Heart right ventricle (tissue), 16 donors: Measurements from ENCODE around the gene MAN2A2. TPM values are rescaled to one million over a fixed set of nuclear protein-coding genes. Genes with fewer than 3 reads are reported as not detected.

ENCODE experiments used
- ATAC-seq, 8 donors: fragments of 200-7000 bp; cut with Tn5 transposase; one replicate each; pipeline ENCODE4 v1.9.1; 2020; ENCODE audit warnings: mild to moderate bottlenecking in 8 of 8, moderate library complexity in 8 of 8, moderate number of reproducible peaks in 1 of 8
- DNase-seq, 2 donors: peaks; one replicate each; pipeline ENCODE4 v3.0.0-alpha.2; 2020
- H3K27ac ChIP-seq, 10 donors: fragments of 200-600 bp; sonication (generic) in 2 of 10; one replicate each; pipeline versions ENCODE4 v1.5.0 to v1.8.0; 2020 to 2022; ENCODE audit warnings: mild to moderate bottlenecking in 3 of 10
- H3K27me3 ChIP-seq, 7 donors: fragments of 200-600 bp; one replicate each; pipeline ENCODE4 v1.8.0; 2021 to 2022; ENCODE audit warnings: mild to moderate bottlenecking in 2 of 7
- H3K36me3 ChIP-seq, 9 donors: fragments of 200-600 bp; sonication (generic) in 1 of 9; one replicate each; pipeline versions ENCODE4 v1.5.0 to v1.8.0; 2020 to 2022; ENCODE audit warnings: mild to moderate bottlenecking in 2 of 9
- H3K4me1 ChIP-seq, 9 donors: fragments of 200-600 bp; sonication (generic) in 1 of 9; one replicate each; pipeline versions ENCODE4 v1.5.0 to v1.8.0; 2020 to 2022; ENCODE audit warnings: mild to moderate bottlenecking in 4 of 9
- H3K4me3 ChIP-seq, 10 donors: fragments of 200-600 bp; sonication (generic) in 2 of 10; one replicate each; pipeline versions ENCODE4 v1.5.0 to v1.8.0; 2020 to 2022; ENCODE audit warnings: mild to moderate bottlenecking in 7 of 10, moderate library complexity in 2 of 10
- H3K9me3 ChIP-seq, 11 donors: fragments of 200-600 bp in 10 of 11; sonication (generic) in 2 of 11; one replicate each; pipeline versions ENCODE4 v1.5.0 to v1.8.0; 2013 to 2022; ENCODE audit warnings: mild to moderate bottlenecking in 2 of 11, control low read depth in 1 of 11, moderate library complexity in 1 of 11
- WGBS, 2 donors: extraction: QIAGEN DNeasy Blood & Tissue Kit; methylation state at CpG; one replicate each; pipeline ENCODE4 v1.1.7; 2013; ENCODE audit warnings: inconsistent platforms in 1 of 2; 5-methylcytosine and 5-hydroxymethylcytosine counted together
- intact Hi-C, 10 donors: fragments of 100-400 bp; cut with DNase I; formaldehyde crosslinking; loops; one replicate each; pipeline versions ENCODE4 v1.11.1 to v1.14.2; 2022
- polyA plus RNA-seq, 2 donors: library from polyadenylated mRNA; stranded (reverse); fragments of 200-250 nt; gene quantifications; one replicate each; pipeline ENCODE4 v1.2.3, GENCODE V29; 2013
- total RNA-seq, 10 donors: library from RNA; stranded (reverse); fragmentation: NEBNext Ultra II Directional in 3 of 10; extraction: Animal tissue kit (Norgen Biotek cat#: 25700) in 3 of 10; gene quantifications; one replicate each; pipeline versions ENCODE4 v1.2.1 to v1.2.4, GENCODE V29; 2021 to 2023
- TF ChIP-seq, protein P1 (sequence below), 9 donors: fragments of 200-600 bp; sonication (generic) in 2 of 9; IDR thresholded peaks; one replicate each; pipeline versions ENCODE4 v1.5.0 to v1.8.0; 2021 to 2022; ENCODE audit warnings: antibody characterized with exemption in 9 of 9, mild to moderate bottlenecking in 5 of 9, moderate library complexity in 1 of 9
- donor health status: Arrhythmogenic right ventricular cardiomyopathy.
- donor health status: ischemic (EF 13 %, LVEDD 7.1; RV severe dilation, severe dysfunction).
- donor health status: healthy with polysubstance abuse.
- donor health status: DM: no; HTN: yes; CAD: no.
- donor health status: DM: no; HTN: no; CAD: no.
- donor health status: ischemic (EF 25% LVEDD 6.9; RV normal size, moderate dysfunction).
- donor health status: ischemic (EF 25% LVEDD 5.7; RV mildly dilated, moderate dysfunction).
- donor health status: healthy.
- donor health status: DM: yes; HTN: yes; CAD: no.
- donor health status: Ischemic cardiomyopathy.
- donor health status: ischemic (EF 35%, LVEDD 5.7; RV mildly dilated, moderate dysfunction).
- donor health status: nonischemic (EF 11% LVEDD 7.7; RV severe dilation, severe dysfunction).
- donor health status: DM: yes; HTN: yes; CAD: no.
- donor health status: PGD.
- donor health status: ischemic (EF 29% LVEDD 5.4; RV normal size, mild dysfunction).
- donor health status: nonischemic (EF 23%, LVEDD 6.1; RV moderate dilation, normal function).

Gene MAN2A2
- total and polyA plus RNA-seq, 12 donors = 24.8 to 157 (median 95.6) TPM

DNA sequence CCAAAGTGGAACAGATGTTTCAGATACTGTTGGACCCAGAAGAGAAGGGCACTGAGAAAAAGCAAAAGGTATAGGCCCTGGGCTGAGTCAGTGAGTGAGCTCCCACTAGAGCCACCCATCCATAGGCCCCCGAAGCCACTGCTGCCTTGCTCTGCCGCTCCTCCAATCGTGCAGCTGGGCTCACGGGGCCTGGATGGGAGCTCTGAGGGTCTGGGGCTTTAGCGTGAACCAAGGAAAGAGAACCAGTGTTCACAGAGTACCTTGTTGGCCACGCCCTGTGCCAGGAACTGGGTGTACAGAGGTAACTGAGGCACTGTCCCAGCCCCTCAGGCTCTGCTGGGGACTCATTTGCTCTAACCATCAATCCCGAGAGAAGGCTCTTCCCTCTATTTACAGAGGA is 36.7 kb downstream of the MAN2A2 start:
- peaks cover 6 to 20% (median 14%) of the 10 kb centered on the region in 9 donors for H3K4me1 ChIP-seq
- no peak overlapping the region for H3K4me3 ChIP-seq
- H3K36me3 ChIP-seq = peaks cover 0 to 87% (median 53%) of the 10 kb centered on the region in 9 donors
- no peak for DNase-seq
- ATAC-seq = no peak
- intact Hi-C loops = no loop called here
- TF ChIP-seq, protein P1, sequence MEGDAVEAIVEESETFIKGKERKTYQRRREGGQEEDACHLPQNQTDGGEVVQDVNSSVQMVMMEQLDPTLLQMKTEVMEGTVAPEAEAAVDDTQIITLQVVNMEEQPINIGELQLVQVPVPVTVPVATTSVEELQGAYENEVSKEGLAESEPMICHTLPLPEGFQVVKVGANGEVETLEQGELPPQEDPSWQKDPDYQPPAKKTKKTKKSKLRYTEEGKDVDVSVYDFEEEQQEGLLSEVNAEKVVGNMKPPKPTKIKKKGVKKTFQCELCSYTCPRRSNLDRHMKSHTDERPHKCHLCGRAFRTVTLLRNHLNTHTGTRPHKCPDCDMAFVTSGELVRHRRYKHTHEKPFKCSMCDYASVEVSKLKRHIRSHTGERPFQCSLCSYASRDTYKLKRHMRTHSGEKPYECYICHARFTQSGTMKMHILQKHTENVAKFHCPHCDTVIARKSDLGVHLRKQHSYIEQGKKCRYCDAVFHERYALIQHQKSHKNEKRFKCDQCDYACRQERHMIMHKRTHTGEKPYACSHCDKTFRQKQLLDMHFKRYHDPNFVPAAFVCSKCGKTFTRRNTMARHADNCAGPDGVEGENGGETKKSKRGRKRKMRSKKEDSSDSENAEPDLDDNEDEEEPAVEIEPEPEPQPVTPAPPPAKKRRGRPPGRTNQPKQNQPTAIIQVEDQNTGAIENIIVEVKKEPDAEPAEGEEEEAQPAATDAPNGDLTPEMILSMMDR (IDR thresholded peaks at IDR 0.05) = no peak
- H3K9me3 ChIP-seq = no peaks in the 10 kb centered on the region
- no peaks in the 10 kb centered on the region for H3K27me3 ChIP-seq
- WGBS, 2 donors = 76 to 95% methylated on average over 7 of the region's 7 CpGs
- H3K27ac ChIP-seq = no peak overlapping the region

DNA sequence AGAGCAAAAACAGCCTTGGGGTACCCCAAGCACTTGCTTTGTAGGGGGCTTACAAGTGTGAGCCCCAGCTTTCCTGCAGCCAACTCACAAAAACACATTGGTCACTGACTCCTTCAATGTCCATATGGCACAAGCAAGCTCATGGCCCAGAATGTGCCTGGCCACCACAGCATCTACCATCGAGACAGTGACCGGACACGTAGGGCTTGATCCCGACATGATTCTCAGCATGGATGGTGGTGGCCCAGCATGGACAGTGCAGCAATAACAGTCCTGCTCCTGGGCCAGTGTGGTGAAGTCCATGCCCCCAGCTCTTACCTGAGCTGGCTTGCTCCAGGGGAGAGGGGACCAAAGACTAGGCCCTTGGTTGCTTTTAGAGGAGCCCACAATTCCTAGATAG is 37.9 kb downstream of the MAN2A2 start:
- Histone ChIP-seq H3K9me3 (no peaks in the 10 kb centered on the region), H3K4me1 (peaks cover 3 to 12% (median 7%) of the 10 kb centered on the region in 9 donors), H3K27me3 (no peaks in the 10 kb centered on the region), H3K27ac (no peak overlapping the region), H3K4me3 (no peak overlapping the region), H3K36me3 (peaks cover 5 to 100% (median 56%) of the 10 kb centered on the region in 9 donors)
- 98% methylated on average over 4 of the region's 4 CpGs for WGBS, 2 donors
- ATAC-seq = no peak
- intact Hi-C loops = no loop called here
- no peak for DNase-seq
- TF ChIP-seq, protein P1 (IDR thresholded peaks at IDR 0.05) = no peak

DNA sequence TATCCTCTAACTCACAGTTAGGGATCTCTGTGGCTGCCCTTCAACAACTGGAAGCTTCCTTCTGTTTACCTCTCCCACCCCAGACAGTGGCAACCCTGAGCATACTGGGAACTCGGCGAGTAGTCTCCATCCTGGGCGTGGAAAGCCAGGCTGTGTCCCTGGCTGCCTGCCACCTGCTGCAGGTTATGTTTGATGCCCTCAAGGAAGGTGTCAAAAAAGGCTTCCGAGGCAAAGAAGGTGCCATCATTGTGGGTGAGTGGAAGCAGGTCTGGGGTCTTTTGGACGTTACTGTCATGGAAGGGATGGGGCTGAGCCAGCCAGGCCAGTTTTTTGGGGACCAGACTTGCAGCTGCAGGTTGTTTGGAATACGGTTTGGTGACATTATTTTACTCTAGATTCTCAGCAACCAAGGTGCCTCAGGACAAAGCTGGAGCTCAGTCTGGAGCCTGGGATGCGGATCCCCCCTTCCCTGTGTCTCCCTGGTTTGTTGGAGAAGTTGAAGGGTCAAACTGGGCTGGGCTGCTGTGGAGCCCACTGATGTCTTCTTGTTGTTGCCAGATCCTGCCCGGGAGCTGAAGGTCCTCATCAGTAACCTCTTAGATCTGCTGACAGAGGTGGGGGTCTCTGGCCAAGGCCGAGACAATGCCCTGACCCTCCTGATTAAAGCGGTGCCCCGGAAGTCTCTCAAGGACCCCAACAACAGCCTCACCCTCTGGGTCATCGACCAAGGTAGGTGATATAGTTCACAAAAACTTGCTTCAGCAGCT is 39.4 kb downstream of the MAN2A2 start:
- no peaks in the 10 kb centered on the region for H3K4me1 ChIP-seq
- no peak for DNase-seq
- no peak for ATAC-seq
- H3K4me3 ChIP-seq = no peak overlapping the region
- H3K9me3 ChIP-seq = no peaks in the 10 kb centered on the region
- peaks cover 5 to 100% (median 68%) of the 10 kb centered on the region in 9 donors for H3K36me3 ChIP-seq
- intact Hi-C loops = no loop called here
- no peaks in the 10 kb centered on the region for H3K27me3 ChIP-seq
- 92 to 95% methylated on average over 12 of the region's 12 CpGs for WGBS, 2 donors
- no peak overlapping the region for H3K27ac ChIP-seq
- TF ChIP-seq, protein P1 (IDR thresholded peaks at IDR 0.05) = no peak

DNA sequence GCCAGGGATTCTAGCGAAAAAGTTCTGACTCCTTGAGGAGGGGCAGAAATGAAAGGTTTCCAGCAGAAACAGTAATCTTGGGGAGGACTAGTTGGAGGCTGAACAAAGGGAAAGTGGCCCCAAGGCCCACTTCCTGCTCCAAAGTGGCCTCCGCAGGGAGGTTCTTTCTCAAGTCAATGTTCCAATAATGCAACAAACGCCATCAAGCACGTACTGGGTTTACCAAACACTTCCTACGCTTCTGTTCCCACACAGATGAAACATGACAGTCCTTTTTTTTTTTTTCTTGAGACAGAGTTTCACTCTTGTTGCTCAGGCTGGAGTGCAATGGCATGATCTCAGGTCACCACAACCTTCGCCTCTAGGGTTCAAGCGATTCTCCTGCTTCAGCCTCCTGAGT is 42.0 kb downstream of the MAN2A2 start:
- TF ChIP-seq, protein P1 (IDR thresholded peaks at IDR 0.05) = no peak
- Histone ChIP-seq H3K36me3 (peaks cover 6 to 100% (median 72%) of the 10 kb centered on the region in 9 donors), H3K4me1 (no peaks in the 10 kb centered on the region), H3K9me3 (no peaks in the 10 kb centered on the region), H3K4me3 (no peak overlapping the region), H3K27me3 (no peaks in the 10 kb centered on the region), H3K27ac (no peak overlapping the region)
- no peak for DNase-seq
- 90 to 94% methylated on average over 7 of the region's 7 CpGs for WGBS, 2 donors
- intact Hi-C loops = no loop called here
- ATAC-seq = no peak
